Activated T-cell treated with anti-CD3 and anti-CD28 coated beads, Interleukin-2, amount 50 U/mL, for 24 hours (primary cell): Measurements from ENCODE around the gene UBAC2.

Experiments used
- DNase-seq: peaks from one replicate; pipeline ENCODE4 v3.0.0-alpha.2; 2020
- H3K27ac Mint-ChIP-seq: 2 replicates; pipeline ENCODE4 v1.8.0; 2020; ENCODE audit warnings: mild to moderate bottlenecking, mixed read lengths
- H3K27me3 Mint-ChIP-seq: 2 replicates; pipeline ENCODE4 v1.8.0; 2020; ENCODE audit warnings: mixed read lengths
- H3K36me3 Mint-ChIP-seq: 2 replicates; pipeline ENCODE4 v1.8.0; 2020; ENCODE audit warnings: low read depth, mixed read lengths
- H3K4me1 Mint-ChIP-seq: 2 replicates; pipeline ENCODE4 v1.8.0; 2020; ENCODE audit warnings: low read depth, mixed read lengths
- H3K4me3 Mint-ChIP-seq: 2 replicates; pipeline ENCODE4 v1.8.0; 2020; ENCODE audit warnings: mild to moderate bottlenecking, moderate library complexity, mixed read lengths
- H3K9me3 Mint-ChIP-seq: 2 replicates; pipeline ENCODE4 v1.8.0; 2020; ENCODE audit warnings: mixed read lengths

The UBAC2 gene

DNA sequence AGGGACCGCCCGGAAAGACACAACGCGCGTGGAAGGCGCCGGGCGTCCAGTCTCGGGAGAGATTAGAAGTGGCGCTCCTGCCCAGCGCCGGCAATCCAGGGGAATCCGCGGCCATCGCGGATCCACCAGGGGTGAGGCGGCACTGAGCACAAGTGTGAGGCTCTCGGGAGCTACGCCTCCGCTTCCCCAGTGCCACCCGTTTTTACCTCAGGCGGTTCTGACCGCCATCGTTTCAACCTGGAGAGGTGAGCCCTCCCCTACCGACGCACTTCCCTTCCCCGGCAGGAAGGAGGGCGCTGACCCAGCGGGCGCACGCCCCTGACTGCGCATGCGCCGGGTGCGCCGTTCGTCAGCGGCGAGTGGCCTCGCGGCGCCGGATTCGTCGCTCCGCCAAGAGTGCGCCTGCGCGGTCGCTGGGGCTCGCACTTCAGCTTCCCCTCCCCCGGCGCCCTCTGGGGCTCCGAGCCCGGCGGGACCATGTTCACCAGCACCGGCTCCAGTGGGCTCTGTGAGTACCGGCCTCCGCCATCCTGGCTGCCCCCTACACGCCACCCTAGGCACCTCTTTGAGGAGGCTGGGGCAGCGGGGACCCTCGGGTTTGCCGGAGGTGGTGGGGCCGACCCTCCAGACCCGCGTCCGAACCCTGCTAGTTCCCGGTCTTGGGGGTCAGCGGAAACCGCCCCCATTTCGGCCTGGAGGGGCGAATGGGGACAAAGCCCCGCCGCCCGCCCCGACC lies at the start of gene UBAC2:
Gene UBAC2, plus strand, starts transcription at position 423 of the 736 bp plus-strand sequence. Its CDS starts 55 bp downstream, at position 478.
- Mint-ChIP-seq H3K4me1 (peaks cover 71% of the 10 kb centered on the region), H3K9me3 (no peaks in the 10 kb centered on the region), H3K36me3 (peaks cover 48% of the 10 kb centered on the region)

DNA sequence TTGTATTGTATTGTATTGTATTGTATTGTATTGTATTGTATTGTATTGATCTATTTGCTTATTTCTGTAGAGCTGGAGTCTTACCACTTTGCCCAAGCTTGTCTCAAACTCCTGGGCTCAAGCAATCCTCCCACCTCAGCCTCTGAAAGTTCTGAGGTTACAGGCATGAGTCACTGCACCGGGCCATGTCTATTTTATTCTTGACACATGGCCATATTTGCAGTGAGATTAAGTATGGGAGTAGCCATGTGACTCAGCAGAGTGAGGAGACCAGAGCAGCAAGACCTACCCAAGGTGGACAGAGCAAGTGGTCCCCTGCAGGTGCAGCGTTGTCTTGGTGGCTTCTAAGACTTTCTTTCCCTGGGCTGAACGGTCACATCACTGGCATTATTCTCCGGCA lies 49.1 kb upstream of the UBAC2 start:
- DNase-seq: no peak
- Mint-ChIP-seq H3K27me3 (no peaks in the 10 kb centered on the region), H3K4me1 (peaks cover 16% of the 10 kb centered on the region), H3K27ac (no peak overlapping the region), H3K36me3 (no peaks in the 10 kb centered on the region), H3K9me3 (no peaks in the 10 kb centered on the region), H3K4me3 (no peak overlapping the region)

More for the DNA sequence above, at the start of gene UBAC2:
- peak; percentile 96 for DNase-seq
- Mint-ChIP-seq H3K4me3 (peak within 1 kb of the TSS; percentile 96), H3K27ac (peak within 1 kb of the TSS; percentile 97), H3K27me3 (no peaks in the 10 kb centered on the region)

GRCh38 chr13:99153219-99153618 lies 47.4 kb upstream of the UBAC2 start:
- no peaks in the 10 kb centered on the region for H3K36me3 Mint-ChIP-seq
- H3K4me3 Mint-ChIP-seq: no peak overlapping the region
- no peak overlapping the region for H3K27ac Mint-ChIP-seq
- H3K27me3 Mint-ChIP-seq: no peaks in the 10 kb centered on the region
- no peaks in the 10 kb centered on the region for H3K9me3 Mint-ChIP-seq
- DNase-seq: no peak
- peaks cover 16% of the 10 kb centered on the region for H3K4me1 Mint-ChIP-seq

- no peaks in the 10 kb centered on the region for H3K9me3 Mint-ChIP-seq
- H3K27ac Mint-ChIP-seq: no peak overlapping the region
- no peak for DNase-seq
- H3K4me3 Mint-ChIP-seq: no peak overlapping the region
- peaks cover 16% of the 10 kb centered on the region for H3K4me1 Mint-ChIP-seq
- H3K36me3 Mint-ChIP-seq: no peaks in the 10 kb centered on the region
- H3K27me3 Mint-ChIP-seq: no peaks in the 10 kb centered on the region
Measured at GRCh38 chr13:99154064-99154463, 46.6 kb upstream of the UBAC2 start.

DNA sequence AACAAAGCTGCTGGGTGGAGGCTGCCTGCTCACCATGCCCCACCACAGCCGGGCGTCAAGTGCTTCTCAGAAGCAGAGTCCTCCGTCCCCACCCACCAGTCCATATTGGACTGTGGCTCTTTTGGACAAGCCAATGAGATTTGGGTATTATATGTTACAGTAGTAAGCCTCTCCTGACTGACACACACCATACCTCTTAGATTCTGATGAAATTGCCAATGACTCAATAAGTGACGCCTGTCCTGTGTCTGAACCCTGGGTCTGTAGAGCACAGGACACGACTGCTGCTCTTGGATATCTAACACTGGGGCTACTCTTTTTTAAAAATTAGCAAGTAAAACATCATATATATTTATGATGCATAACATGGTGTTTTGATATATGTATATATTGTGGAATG lies 44.8 kb upstream of the UBAC2 start:
- no peak for DNase-seq
- H3K9me3 Mint-ChIP-seq: no peaks in the 10 kb centered on the region
- no peaks in the 10 kb centered on the region for H3K36me3 Mint-ChIP-seq
- peaks cover 5% of the 10 kb centered on the region for H3K27me3 Mint-ChIP-seq
- H3K27ac Mint-ChIP-seq: no peak overlapping the region
- H3K4me3 Mint-ChIP-seq: no peak overlapping the region
- peaks cover 9% of the 10 kb centered on the region for H3K4me1 Mint-ChIP-seq

GRCh38 chr13:99157046-99157445 lies 43.6 kb upstream of the UBAC2 start:
- Mint-ChIP-seq H3K27me3 (peaks cover 5% of the 10 kb centered on the region), H3K27ac (no peak overlapping the region), H3K4me1 (no peaks in the 10 kb centered on the region), H3K9me3 (no peaks in the 10 kb centered on the region), H3K4me3 (no peak overlapping the region), H3K36me3 (no peaks in the 10 kb centered on the region)
- DNase-seq: no peak

DNA sequence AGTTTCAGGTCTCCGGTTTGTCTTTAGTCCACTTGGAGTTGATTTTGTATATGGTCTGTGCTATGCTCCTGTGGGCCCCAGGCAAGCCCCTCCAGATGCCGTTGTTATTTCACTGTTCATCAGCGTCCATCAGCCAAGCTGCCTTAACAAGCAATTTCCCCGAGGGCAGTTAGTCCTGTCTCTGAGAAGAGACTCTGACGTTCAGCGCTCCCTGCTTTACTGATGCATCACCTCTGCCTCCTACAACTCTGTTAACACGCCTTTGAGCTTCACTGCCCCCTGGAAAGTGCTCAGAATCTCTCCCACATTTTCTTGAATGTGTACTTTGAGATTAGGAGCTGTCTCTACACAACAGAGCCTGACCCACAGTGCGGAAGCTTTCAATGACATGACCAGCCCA lies 41.8 kb upstream of the UBAC2 start:
- DNase-seq: no peak
- no peaks in the 10 kb centered on the region for H3K36me3 Mint-ChIP-seq
- H3K4me1 Mint-ChIP-seq: no peaks in the 10 kb centered on the region
- H3K9me3 Mint-ChIP-seq: no peaks in the 10 kb centered on the region
- no peak overlapping the region for H3K27ac Mint-ChIP-seq
- no peak overlapping the region for H3K4me3 Mint-ChIP-seq
- H3K27me3 Mint-ChIP-seq: peaks cover 5% of the 10 kb centered on the region

DNA sequence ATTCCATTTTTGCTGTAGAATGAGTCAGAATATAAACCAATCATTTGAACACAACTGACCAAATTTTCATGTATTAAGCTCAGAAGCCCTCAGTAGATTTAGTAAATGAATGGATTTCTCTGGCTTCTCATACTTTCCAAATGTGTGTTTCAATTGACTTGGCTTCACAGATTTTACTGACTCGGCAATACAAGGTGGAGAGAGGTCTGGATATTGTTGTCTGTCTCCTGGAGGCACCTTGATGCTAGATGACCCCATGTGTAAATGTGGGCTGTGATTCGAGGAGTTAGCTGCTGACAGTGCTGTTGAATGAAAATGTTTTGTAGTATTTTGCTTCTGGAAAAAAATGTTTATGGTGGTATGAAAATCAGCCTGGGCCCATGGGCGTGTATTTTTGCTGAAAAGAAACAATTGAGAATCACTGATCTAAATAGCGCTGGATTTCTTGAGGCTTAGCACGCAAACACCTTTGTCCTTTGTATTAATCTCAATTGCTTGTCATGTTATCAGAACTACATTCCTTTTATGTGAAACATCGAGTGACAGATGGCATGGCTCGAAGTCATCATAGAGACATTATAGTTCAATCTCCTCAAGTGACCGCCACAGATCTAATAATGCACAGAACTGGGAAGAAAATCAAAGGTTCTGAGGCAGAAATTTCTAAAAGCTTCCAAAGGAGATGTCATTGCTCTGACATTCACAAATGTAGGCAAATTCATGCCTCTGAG lies 41.2 kb upstream of the UBAC2 start:
- Mint-ChIP-seq H3K27me3 (peaks cover 5% of the 10 kb centered on the region), H3K36me3 (no peaks in the 10 kb centered on the region)
- DNase-seq: no peak

GRCh38 chr13:99160415-99160814 lies 40.2 kb upstream of the UBAC2 start:
- Mint-ChIP-seq H3K27me3 (peaks cover 5% of the 10 kb centered on the region), H3K4me3 (no peak overlapping the region), H3K27ac (no peak overlapping the region), H3K36me3 (no peaks in the 10 kb centered on the region), H3K4me1 (no peaks in the 10 kb centered on the region), H3K9me3 (no peaks in the 10 kb centered on the region)
- DNase-seq: no peak

More for the DNA sequence above, 41.2 kb upstream of the UBAC2 start:
- Mint-ChIP-seq H3K4me3 (no peak overlapping the region), H3K9me3 (no peaks in the 10 kb centered on the region), H3K4me1 (no peaks in the 10 kb centered on the region), H3K27ac (no peak overlapping the region)

- H3K27ac Mint-ChIP-seq: no peak overlapping the region
- no peaks in the 10 kb centered on the region for H3K36me3 Mint-ChIP-seq
- peaks cover 5% of the 10 kb centered on the region for H3K27me3 Mint-ChIP-seq
- H3K4me1 Mint-ChIP-seq: no peaks in the 10 kb centered on the region
- DNase-seq: no peak
- H3K9me3 Mint-ChIP-seq: no peaks in the 10 kb centered on the region
- no peak overlapping the region for H3K4me3 Mint-ChIP-seq
Measured at GRCh38 chr13:99161512-99161911, 39.1 kb upstream of the UBAC2 start.

- Mint-ChIP-seq H3K27ac (no peak overlapping the region), H3K4me3 (no peak overlapping the region), H3K9me3 (no peaks in the 10 kb centered on the region), H3K36me3 (no peaks in the 10 kb centered on the region), H3K4me1 (no peaks in the 10 kb centered on the region), H3K27me3 (peaks cover 5% of the 10 kb centered on the region)
- no peak for DNase-seq
Measured at GRCh38 chr13:99162567-99163361, 37.9 kb upstream of the UBAC2 start.

GRCh38 chr13:99164226-99164625 lies 36.4 kb upstream of the UBAC2 start:
- DNase-seq: no peak
- no peaks in the 10 kb centered on the region for H3K9me3 Mint-ChIP-seq
- H3K27ac Mint-ChIP-seq: no peak overlapping the region
- H3K27me3 Mint-ChIP-seq: peaks cover 5% of the 10 kb centered on the region
- H3K36me3 Mint-ChIP-seq: no peaks in the 10 kb centered on the region
- no peaks in the 10 kb centered on the region for H3K4me1 Mint-ChIP-seq
- H3K4me3 Mint-ChIP-seq: no peak overlapping the region

DNA sequence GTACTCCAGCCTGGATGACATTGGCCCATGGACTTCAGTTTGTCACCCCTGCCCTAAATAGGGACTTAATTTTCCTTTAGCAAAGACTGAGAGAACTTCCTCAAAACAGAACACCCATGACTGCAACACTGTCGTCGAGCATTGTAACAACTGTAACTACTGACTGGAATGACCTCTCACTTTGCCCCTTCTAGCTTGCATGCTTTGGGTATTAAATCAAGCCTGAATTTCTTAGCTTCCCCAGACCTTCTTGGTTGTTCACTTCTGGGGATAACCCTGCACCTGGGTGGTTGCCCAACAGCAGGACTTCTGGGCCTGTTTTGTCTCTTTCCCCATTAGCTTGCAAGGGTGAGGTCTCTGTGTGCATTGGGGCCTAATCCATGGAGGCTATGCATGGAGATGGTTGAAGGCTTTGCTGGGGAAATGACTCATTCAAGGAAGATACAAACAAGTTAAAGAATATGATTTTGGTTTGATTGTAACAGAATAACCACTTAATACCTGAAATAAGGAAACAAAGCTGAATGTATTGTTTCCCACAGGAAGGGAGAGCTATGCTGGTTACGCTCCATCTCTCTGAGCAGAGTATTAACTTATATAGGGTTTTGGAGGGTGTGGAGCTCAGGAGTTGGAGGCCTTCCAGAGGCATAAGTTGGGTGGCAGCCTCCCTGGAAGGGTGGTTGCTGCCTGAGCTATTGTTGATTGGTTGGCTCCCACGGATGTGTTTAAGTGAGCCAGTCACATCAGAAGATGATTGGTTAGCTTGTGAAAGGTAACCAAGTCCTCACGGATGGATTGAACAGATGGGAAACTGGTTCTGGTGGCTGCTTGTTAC lies 34.7 kb upstream of the UBAC2 start:
- Mint-ChIP-seq H3K4me3 (no peak overlapping the region), H3K4me1 (no peaks in the 10 kb centered on the region), H3K27me3 (no peaks in the 10 kb centered on the region), H3K9me3 (no peaks in the 10 kb centered on the region), H3K27ac (no peak overlapping the region), H3K36me3 (no peaks in the 10 kb centered on the region)
- no peak for DNase-seq

DNA sequence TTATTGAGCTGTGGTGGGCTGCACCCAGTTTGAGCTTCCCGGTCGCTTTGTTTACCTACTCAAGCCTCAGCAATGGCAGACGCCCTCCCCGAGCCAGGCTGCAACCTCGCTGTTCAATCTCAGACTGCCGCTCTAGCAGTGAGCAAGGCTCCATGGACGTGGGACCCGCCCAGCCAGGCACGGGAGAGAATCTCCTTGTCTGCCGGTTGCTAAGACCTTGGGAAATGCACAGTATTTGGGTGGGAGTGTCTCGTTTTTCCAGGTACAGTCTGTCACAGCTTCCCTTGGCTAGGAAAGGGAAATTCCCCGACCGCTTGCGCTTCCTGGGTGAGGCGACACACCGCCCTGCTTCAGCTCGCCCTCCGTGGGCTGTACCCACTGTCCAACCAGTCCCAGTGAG lies 27.7 kb upstream of the UBAC2 start:
- no peak for DNase-seq
- Mint-ChIP-seq H3K36me3 (no peaks in the 10 kb centered on the region), H3K27me3 (no peaks in the 10 kb centered on the region), H3K4me3 (no peak overlapping the region), H3K9me3 (no peaks in the 10 kb centered on the region), H3K27ac (no peak overlapping the region), H3K4me1 (peaks cover 14% of the 10 kb centered on the region)
